HepG2 (cell line): Measurements from ENCODE around the gene RAB6A. TPM values are rescaled to one million over a fixed set of nuclear protein-coding genes. Genes with fewer than 3 reads are reported as not detected.
"Not testable (repeated sequence)": the region's sequence is repeated elsewhere in the genome, so short reads cannot be mapped to it uniquely, and the experiment has no call there.

Source experiments
- ATAC-seq: fragments of 200-7000 bp; cut with Tn5 transposase; 3 replicates; pipeline ENCODE4 v1.9.1; 2020; ENCODE audit warnings: mild to moderate bottlenecking, moderate library complexity
- BruUV-seq: library from RNA; stranded (reverse); fragments of 400-500 nt; replicated peaks from 2 replicates; lab custom pipeline; 2021; lab: Mats Ljungman, UMichigan
- CTCF ChIA-PET: fragments of 300-600 bp; formaldehyde crosslinking; extraction: SDS; loops from one replicate; lab custom pipeline; 2021; ENCODE audit warnings: low total read pairs, inconsistent platforms, low intra/inter-chr PET ratio; lab: Yijun Ruan, JAX
- POLR2A ChIA-PET: fragments of 350-600 bp; sonication (Branson Sonifier 250); formaldehyde crosslinking; loops from one replicate; lab custom pipeline; 2020; ENCODE audit warnings: antibody characterized with exemption, inconsistent platforms; lab: Yijun Ruan, JAX
- DNase-seq: peaks from one replicate; pipeline ENCODE4 v3.0.0-alpha.2; 2015; ENCODE audit warnings: low spot score
- FAIRE-seq: peaks from 3 replicates; lab custom pipeline; 2011; peaks lifted over from hg19 to GRCh38; lab: Jason Lieb, UNC
- H2AFZ ChIP-seq: one replicate; pipeline ENCODE4 v1.6.1; 2011; ENCODE audit warnings: low read length, inconsistent platforms
- H3K27ac ChIP-seq: fragments of 300-600 bp; 3 replicates; pipeline ENCODE4 v1.8.0; 2011; ENCODE audit warnings: mixed run types, mild to moderate bottlenecking, mixed read lengths, low read length, inconsistent platforms; ENCODE audit not compliant: insufficient read depth; ENCODE audit errors: extremely low read length
- H3K27me3 ChIP-seq, 2 experiments: fragments of 200-600 bp in 1 of 2; 2 replicates in 1 of 2; 3 replicates in 1 of 2; pipeline versions ENCODE4 v1.6.0 to v1.8.0; 2011; ENCODE audit warnings: low read length in 2 of 2, mild to moderate bottlenecking in 2 of 2, moderate library complexity in 2 of 2, inconsistent platforms in 1 of 2; ENCODE audit not compliant: insufficient read depth in 2 of 2, control insufficient read depth in 1 of 2
- H3K36me3 ChIP-seq, 2 experiments: fragments of 200-600 bp in 1 of 2; replicated peaks in 1 of 2; 2 replicates in 1 of 2; 3 replicates in 1 of 2; pipeline versions ENCODE4 v1.5.1 to v1.8.0; 2011; ENCODE audit warnings: low read length in 2 of 2, inconsistent platforms in 1 of 2; ENCODE audit not compliant: insufficient read depth in 2 of 2, control insufficient read depth in 1 of 2
- H3K4me1 ChIP-seq: 2 replicates; pipeline ENCODE4 v1.5.1; 2012; ENCODE audit warnings: low read length, inconsistent platforms; ENCODE audit not compliant: insufficient read depth
- H3K4me2 ChIP-seq: 2 replicates; pipeline ENCODE4 v1.6.0; 2011; ENCODE audit warnings: low read depth, low read length, inconsistent platforms
- H3K4me3 ChIP-seq, 3 experiments: fragments of 200-600 bp in 1 of 3; sonication (generic), shearing (Covaris generic) in 1 of 3; replicated peaks in 1 of 3; 2 replicates each; pipeline ENCODE4 v1.5.1; 2011 to 2016; ENCODE audit warnings: low read length in 3 of 3, inconsistent platforms in 2 of 3, low read depth in 2 of 3, mild to moderate bottlenecking in 2 of 3, control low read depth in 1 of 3, mixed read lengths in 1 of 3; ENCODE audit not compliant: insufficient read depth in 1 of 3
- H3K79me2 ChIP-seq: one replicate; pipeline ENCODE4 v1.6.1; 2011; ENCODE audit warnings: low read length, inconsistent platforms; ENCODE audit not compliant: insufficient read depth
- H3K9ac ChIP-seq: 2 replicates; pipeline ENCODE4 v1.6.0; 2011; ENCODE audit warnings: mild to moderate bottlenecking, low read depth, low read length, inconsistent platforms; ENCODE audit not compliant: insufficient read depth
- H3K9me3 ChIP-seq: 2 replicates; pipeline ENCODE4 v1.5.1; 2012; ENCODE audit warnings: mild to moderate bottlenecking, low read length
- H4K20me1 ChIP-seq: 2 replicates; pipeline ENCODE4 v1.6.0; 2011; ENCODE audit warnings: inconsistent platforms, mild to moderate bottlenecking, low read length, moderate library complexity; ENCODE audit not compliant: insufficient read depth
- FOSL2 ChIP-seq: sonication (generic); formaldehyde crosslinking; IDR thresholded peaks from 2 replicates; pipeline ENCODE4 v1.4.0; 2020; ENCODE audit warnings: missing genetic modification reagents
- TEAD3 ChIP-seq: optimal IDR thresholded peaks from 2 replicates; pipeline ENCODE3; 2016; ENCODE audit warnings: borderline replicate concordance
- ZNF121 ChIP-seq: sonication (generic); formaldehyde crosslinking; IDR thresholded peaks from 2 replicates; pipeline ENCODE4 v1.5.0; 2020; ENCODE audit warnings: mild to moderate bottlenecking, missing genetic modification reagents
- ZNF460 ChIP-seq: sonication (generic); formaldehyde crosslinking; IDR thresholded peaks from 2 replicates; pipeline ENCODE4 v1.5.1; 2020; ENCODE audit warnings: missing genetic modification reagents, mild to moderate bottlenecking, borderline replicate concordance
- WGBS: methylation state at CpG from one replicate; pipeline ENCODE4 v1.1.6; 2017; ENCODE audit warnings: low lambda C conversion rate; 5-methylcytosine and 5-hydroxymethylcytosine counted together
- in situ Hi-C: cut with HindIII; loops from 2 replicates; pipeline ENCODE4 v1.10.0; 2017; ENCODE audit warnings: low pct_unique_long_range_greater_than_20kb; ENCODE audit not compliant: extremely low pct_ligation_motif_present
- intact Hi-C: fragments of 100-400 bp; cut with micrococcal nuclease; formaldehyde crosslinking; loops from one replicate; pipeline ENCODE4 v1.10.0; 2022; ENCODE audit not compliant: unreplicated experiment
- polyA plus RNA-seq, 8 experiments: library from polyadenylated mRNA; depleted of rRNA in 3 of 8; stranded (reverse) in 7 of 8; unstranded in 1 of 8; fragments of >200 nt; fragmentation: Illumina TruSeq in 4 of 8; extraction: Trizol in 4 of 8; gene quantifications; 2 replicates each; pipeline versions ENCODE4 v1.2.1 to v1.2.3, GENCODE V29; 2011 to 2016; ENCODE audit warnings: low read depth in 4 of 8, missing spikeins in 1 of 8, mixed read lengths in 1 of 8; ENCODE audit not compliant: insufficient read depth in 1 of 8
- total RNA-seq, 5 experiments: library from RNA; depleted of rRNA; stranded (reverse); fragments of >200 nt; fragmentation: Illumina TruSeq; extraction: Trizol; gene quantifications; 2 replicates each; pipeline ENCODE4 v1.2.3, GENCODE V29; 2016; ENCODE audit warnings: low read depth in 1 of 5

The RAB6A gene
- total and polyA plus RNA-seq, 2 of the 13 experiments (the other 11 are each of a cell fraction or from before 2014, with no cell fraction given): 74.3 to 121 TPM

GRCh38 chr11:73752216-73752867 lies 8.5 kb downstream of the RAB6A start:
- no peak for DNase-seq

DNA sequence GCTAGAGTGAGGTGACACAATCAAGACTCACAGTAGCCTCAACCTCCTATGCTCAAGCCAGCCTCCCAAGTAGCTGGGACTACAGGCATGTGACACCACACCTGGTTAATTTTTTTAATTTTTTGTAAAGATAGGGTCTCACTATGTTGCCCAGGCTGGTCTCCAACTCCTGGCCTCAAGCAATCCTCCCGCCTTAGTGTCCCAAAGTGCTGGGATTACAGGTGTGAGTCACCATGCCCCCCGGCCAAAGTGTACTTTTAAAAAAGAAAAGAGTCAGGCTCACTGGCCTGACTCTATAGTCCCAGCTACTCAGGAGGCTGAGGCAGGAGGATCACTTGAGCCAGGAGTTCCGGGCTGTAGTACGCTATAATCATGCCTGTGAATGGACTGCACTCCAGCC lies 10.0 kb downstream of the RAB6A start:
- BruUV-seq, H3K4me3 ChIP-seq, H3K27me3 ChIP-seq, H3K9me3 ChIP-seq, H3K36me3 ChIP-seq, in situ Hi-C loops, ATAC-seq, CTCF ChIA-PET, FAIRE-seq, H3K4me2 ChIP-seq, H2AFZ ChIP-seq, intact Hi-C loops, DNase-seq, H3K9ac ChIP-seq: not testable (repeated sequence)
- peak; percentile 65 for TF ChIP-seq FOSL2 (CRISPR knock-in tag)
- TF ChIP-seq ZNF121 (CRISPR knock-in tag): peak; percentile 96
- peaks cover 97% of the 10 kb centered on the region for H3K79me2 ChIP-seq
- POLR2A ChIA-PET: interaction anchor here (0.6 to 2.5 kb wide), 2 partner anchors 29 to 98 kb away, joined by 3 to 10 read pairs; no protein-coding TSS in a partner anchor
- H3K27ac ChIP-seq: peak overlapping the region; percentile 81
- 86% methylated on average over 4 of the region's 4 CpGs for WGBS
- peaks cover 24% of the 10 kb centered on the region for H4K20me1 ChIP-seq
- H3K4me1 ChIP-seq: peaks cover 95% of the 10 kb centered on the region

More at GRCh38 chr11:73752216-73752867, 8.5 kb downstream of the RAB6A start:
- no peak for FAIRE-seq
- H3K4me2 ChIP-seq: no peak overlapping the region
- ChIA-PET CTCF (no interaction called here), POLR2A (interaction anchor here (0.8 to 1.4 kb wide), 3 partner anchors 9 to 105 kb away, joined by 3 to 7 read pairs (median 4); no protein-coding TSS in a partner anchor)
- peaks cover 94% of the 10 kb centered on the region for H3K4me1 ChIP-seq
- WGBS: 94% methylated on average over 14 of the region's 14 CpGs
- in situ Hi-C loops (no loop called here), intact Hi-C loops (no loop called here)
- no peak overlapping the region for H3K27ac ChIP-seq
- H3K36me3 ChIP-seq: peaks cover 0 to 6% of the 10 kb centered on the region in 2 experiments; a peak in 2 of 5 replicates
- H3K4me3 ChIP-seq: no peak overlapping the region
- H3K79me2 ChIP-seq: peaks cover 95% of the 10 kb centered on the region
- H2AFZ ChIP-seq: no peak overlapping the region
- no peak for ATAC-seq
- H4K20me1 ChIP-seq: peaks cover 35% of the 10 kb centered on the region
- H3K9ac ChIP-seq: no peak overlapping the region
- peak; percentile 44; the same call in 1 of the 2 replicates for TF ChIP-seq ZNF460
- no peak for TF ChIP-seq TEAD3 (CRISPR knock-in tag)
- no peaks in the 10 kb centered on the region for H3K27me3 ChIP-seq
- no peaks in the 10 kb centered on the region for H3K9me3 ChIP-seq
- no TSS peak for BruUV-seq
